ENCODE data around the gene FZR1. TPM values are rescaled to one million over a fixed set of nuclear protein-coding genes. Genes with fewer than 3 reads are reported as not detected.
A peak's percentile ranks its signal among the peaks of the same experiment; 100 is the strongest.

FZR1 gene
- total and polyA plus RNA-seq, 9 of the 15 experiments (the other 6 are each of a cell fraction or from before 2014, with no cell fraction given) = 0.18 to 48.0 (median 22.2) TPM

DNA sequence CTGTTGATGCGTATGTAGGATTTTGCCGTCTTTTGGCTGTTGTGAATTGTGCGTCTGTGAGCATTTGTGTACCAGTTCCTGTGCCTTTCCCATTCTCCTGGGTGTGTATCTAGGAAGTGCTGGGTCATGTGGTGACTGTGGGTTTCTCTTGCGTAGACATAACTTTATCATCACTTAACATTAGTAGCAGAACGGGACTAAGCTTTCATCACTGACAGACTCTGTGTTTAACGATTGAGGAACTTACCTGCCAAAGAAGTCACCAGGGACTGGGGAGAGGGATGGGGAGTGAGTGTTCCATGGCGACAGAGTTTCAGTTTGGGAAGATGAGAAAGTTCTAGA is 15.0 kb downstream of the FZR1 start (continued):
- TF ChIP-seq SIN3A (IDR thresholded peaks at IDR 0.05; ENCODE audit: borderline replicate concordance in 2 of 2, control insufficient read depth in 1 of 2, low read depth in 2 of 2, low read length in 2 of 2) (no peak), FOXM1 (IDR thresholded peaks at IDR 0.05; ENCODE audit: low read depth) (0 out of 2 replicates have a peak, but pooled peaks have one; percentile 7), FOXM1 (CRISPR knock-in tag; IDR thresholded peaks at IDR 0.05; ENCODE audit: low read depth) (no peak), ZNF511 (CRISPR knock-in tag; IDR thresholded peaks at IDR 0.05) (no peak), EHMT2 (IDR thresholded peaks at IDR 0.05) (no peak), SMAD3 (CRISPR knock-in tag; conservative IDR thresholded peaks at IDR 0.05) (no peak), HDAC1 (IDR thresholded peaks at IDR 0.05) (peak in 1 of 2 experiments; percentile 64; a peak in 2 of 4 replicates), SP2 (IDR thresholded peaks at IDR 0.05; ENCODE audit: extremely low read depth, low read depth, low read length, poor library complexity, severe bottlenecking) (no peak), ZNF644 (tag; IDR thresholded peaks at IDR 0.05; ENCODE audit: low read depth) (no peak), NFXL1 (CRISPR knock-in tag; IDR thresholded peaks at IDR 0.05) (no peak), ZNF354B (CRISPR knock-in tag; IDR thresholded peaks at IDR 0.05) (no peak), ZNF707 (CRISPR knock-in tag; conservative IDR thresholded peaks at IDR 0.05) (no peak), TGIF2 (CRISPR knock-in tag; IDR thresholded peaks at IDR 0.05) (no peak), TAF7 (tag; IDR thresholded peaks at IDR 0.05) (no peak), THRA (IDR thresholded peaks at IDR 0.05) (no peak), ZC3H4 (CRISPR knock-in tag; IDR thresholded peaks at IDR 0.05; ENCODE audit: borderline replicate concordance) (no peak), MEIS2 (IDR thresholded peaks at IDR 0.05; ENCODE audit: partially characterized antibody) (peak; percentile 82), RERE (CRISPR knock-in tag; IDR thresholded peaks at IDR 0.05; ENCODE audit: borderline replicate concordance) (no peak), GATAD2B (IDR thresholded peaks at IDR 0.05; ENCODE audit: borderline replicate concordance) (no peak), NCOA2 (IDR thresholded peaks at IDR 0.05; ENCODE audit: partially characterized antibody in 2 of 2) (no peak)
- TF ChIP-seq, protein P1, sequence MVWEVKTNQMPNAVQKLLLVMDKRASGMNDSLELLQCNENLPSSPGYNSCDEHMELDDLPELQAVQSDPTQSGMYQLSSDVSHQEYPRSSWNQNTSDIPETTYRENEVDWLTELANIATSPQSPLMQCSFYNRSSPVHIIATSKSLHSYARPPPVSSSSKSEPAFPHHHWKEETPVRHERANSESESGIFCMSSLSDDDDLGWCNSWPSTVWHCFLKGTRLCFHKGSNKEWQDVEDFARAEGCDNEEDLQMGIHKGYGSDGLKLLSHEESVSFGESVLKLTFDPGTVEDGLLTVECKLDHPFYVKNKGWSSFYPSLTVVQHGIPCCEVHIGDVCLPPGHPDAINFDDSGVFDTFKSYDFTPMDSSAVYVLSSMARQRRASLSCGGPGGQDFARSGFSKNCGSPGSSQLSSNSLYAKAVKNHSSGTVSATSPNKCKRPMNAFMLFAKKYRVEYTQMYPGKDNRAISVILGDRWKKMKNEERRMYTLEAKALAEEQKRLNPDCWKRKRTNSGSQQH (CRISPR knock-in tag; IDR thresholded peaks at IDR 0.05) = no peak
